Measurements from ENCODE around the gene CDH4. TPM values are rescaled to one million over a fixed set of nuclear protein-coding genes. Genes with fewer than 3 reads are reported as not detected.

Gene CDH4
- total RNA-seq, 1 donor from 2014 or later, result 2.2 TPM

- ATAC-seq, result no peak
- no peak for DNase-seq (ENCODE audit: low spot score)
- intact Hi-C loops (cut with DNase I), result no loop called here
Observed at GRCh38 chr20:61566691-61567090, 314.6 kb downstream of the CDH4 start.

DNA sequence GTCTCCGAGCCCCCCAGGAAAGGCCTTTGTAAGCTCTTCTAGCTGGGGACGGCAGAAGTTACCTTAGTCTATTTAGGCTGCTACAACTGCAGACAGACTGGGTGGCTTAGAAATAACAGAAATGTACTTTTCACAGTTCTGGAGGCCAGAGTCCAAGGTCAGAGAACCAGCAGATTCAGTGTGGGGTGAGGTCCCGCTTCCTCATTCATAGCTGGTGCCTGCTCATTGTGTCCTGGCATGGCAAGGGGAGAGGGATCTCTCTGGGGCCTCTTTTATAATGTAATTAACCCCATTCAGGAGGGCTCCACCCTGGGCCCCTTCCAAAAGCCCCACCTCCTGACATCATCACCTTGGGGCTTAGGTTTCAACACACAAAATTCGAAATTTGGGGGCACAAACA is 315.1 kb downstream of the CDH4 start:
- ATAC-seq (no peak), DNase-seq (ENCODE audit: low spot score) (no peak)
- intact Hi-C loops (cut with DNase I), result no loop called here

- intact Hi-C loops (cut with DNase I), result no loop called here
- ATAC-seq (no peak), DNase-seq (ENCODE audit: low spot score) (no peak)
Observed at GRCh38 chr20:61569825-61570224, 317.8 kb downstream of the CDH4 start.

DNA sequence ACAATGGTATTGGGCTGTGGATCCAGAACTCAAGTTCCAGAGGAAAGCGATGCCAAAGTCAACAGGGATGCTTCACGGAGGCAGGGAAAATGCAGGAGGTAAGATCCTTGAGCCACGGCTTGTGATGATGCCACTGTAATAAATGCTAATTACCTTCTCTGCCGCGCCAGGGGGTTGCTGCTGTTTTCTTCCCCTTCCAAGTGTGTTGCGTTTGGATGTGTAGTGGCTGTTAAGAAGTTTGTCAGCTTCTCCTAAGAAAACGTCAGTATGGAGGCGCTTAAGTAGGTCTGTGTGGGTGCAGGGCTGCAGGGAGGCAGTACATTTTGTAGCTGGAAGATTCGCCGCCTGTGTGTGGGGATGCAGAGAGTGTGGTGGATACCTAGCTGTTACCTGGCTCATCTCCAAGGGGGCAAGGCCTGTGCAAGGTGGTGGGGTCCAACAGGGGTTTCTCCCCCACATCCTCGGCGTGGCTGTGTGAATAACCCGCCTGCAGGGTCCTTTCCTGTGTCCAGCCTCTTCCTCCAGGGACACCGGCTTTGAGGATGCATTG is 318.7 kb downstream of the CDH4 start:
- DNase-seq (ENCODE audit: low spot score), result no peak
- ATAC-seq, result no peak
- intact Hi-C loops (cut with DNase I), result no loop called here

GRCh38 chr20:61571221-61571620 is 319.2 kb downstream of the CDH4 start:
- ATAC-seq, result no peak
- intact Hi-C loops (cut with DNase I), result no loop called here
- no peak for DNase-seq (ENCODE audit: low spot score)

DNA sequence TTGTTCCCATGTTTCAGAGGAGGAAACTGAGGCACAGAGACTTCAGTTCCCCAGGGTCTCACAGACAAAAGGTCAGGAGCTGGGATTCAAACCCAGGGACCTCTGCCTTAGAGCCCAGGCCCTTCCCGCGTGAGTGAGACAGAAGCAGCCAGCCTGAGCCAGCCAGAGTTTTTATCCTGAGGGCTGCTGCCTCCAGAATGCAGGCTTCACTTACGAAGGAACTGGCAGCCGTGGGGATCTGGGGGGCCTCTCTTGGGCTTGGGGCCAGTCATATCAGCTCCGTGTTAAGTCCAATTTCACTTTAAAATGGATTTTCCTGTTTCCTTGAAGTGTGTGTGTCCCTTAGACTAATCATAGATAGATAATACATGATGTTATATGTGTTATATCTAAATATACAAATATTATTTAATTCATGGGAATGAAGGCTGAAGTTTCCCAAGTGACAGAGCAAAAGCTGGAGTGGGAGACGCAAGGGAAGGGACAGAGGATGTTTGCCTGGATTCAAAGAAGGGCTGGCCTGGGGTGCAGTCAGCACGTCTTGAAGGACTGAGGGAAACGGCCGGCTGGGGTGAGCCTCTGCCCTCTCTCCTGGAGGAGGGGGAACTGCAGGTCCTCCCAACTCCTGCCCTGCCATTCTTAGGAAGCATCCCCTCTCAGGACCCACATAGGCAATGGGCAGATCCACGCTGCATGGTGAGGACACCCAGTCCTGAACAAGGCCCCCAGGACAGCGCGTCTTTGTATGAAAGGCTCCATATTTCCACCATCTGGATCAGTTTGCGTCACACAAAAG is 320.1 kb downstream of the CDH4 start:
- intact Hi-C loops (cut with DNase I), result no loop called here
- DNase-seq (ENCODE audit: low spot score) (no peak), ATAC-seq (no peak)

GRCh38 chr20:61572789-61573188 is 320.7 kb downstream of the CDH4 start:
- no peak for ATAC-seq
- intact Hi-C loops (cut with DNase I), result no loop called here

GRCh38 chr20:61573415-61574305 is 321.6 kb downstream of the CDH4 start:
- intact Hi-C loops (cut with DNase I), result no loop called here
- DNase-seq (ENCODE audit: low spot score) (no peak), ATAC-seq (no peak)

More at GRCh38 chr20:61572789-61573188, 320.7 kb downstream of the CDH4 start:
- DNase-seq (ENCODE audit: low spot score), result no peak

GRCh38 chr20:61575151-61575937 is 323.3 kb downstream of the CDH4 start:
- intact Hi-C loops (cut with DNase I), result no loop called here
- no peak for ATAC-seq

GRCh38 chr20:61576372-61576771 is 324.3 kb downstream of the CDH4 start:
- intact Hi-C loops (cut with DNase I), result no loop called here
- no peak for ATAC-seq

More at GRCh38 chr20:61575151-61575937, 323.3 kb downstream of the CDH4 start:
- DNase-seq (ENCODE audit: low spot score), result no peak

GRCh38 chr20:61577065-61577464 is 325.0 kb downstream of the CDH4 start:
- no peak for ATAC-seq
- intact Hi-C loops (cut with DNase I), result no loop called here

More at GRCh38 chr20:61576372-61576771, 324.3 kb downstream of the CDH4 start:
- no peak for DNase-seq (ENCODE audit: low spot score)

DNA sequence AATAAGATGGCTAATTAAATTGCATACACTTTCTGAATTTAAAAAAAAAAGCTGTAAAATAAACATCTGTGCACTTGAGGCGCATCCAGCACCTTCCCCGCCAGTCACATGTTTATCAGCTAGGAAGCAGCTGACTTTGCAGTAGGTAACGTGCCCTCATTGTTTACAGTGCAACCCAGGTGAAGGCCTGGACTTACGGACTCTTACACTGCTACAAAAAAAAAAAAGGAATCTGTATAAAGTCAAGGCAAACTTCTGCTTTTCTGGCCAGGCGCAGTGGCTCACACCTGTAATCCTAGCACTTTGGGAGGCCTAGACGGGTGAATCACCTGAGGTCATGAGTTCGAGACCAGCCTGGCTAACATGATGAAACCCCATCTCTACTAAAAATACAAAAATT is 327.8 kb downstream of the CDH4 start:
- ATAC-seq (no peak), DNase-seq (ENCODE audit: low spot score) (no peak)
- intact Hi-C loops (cut with DNase I), result no loop called here

More at GRCh38 chr20:61577065-61577464, 325.0 kb downstream of the CDH4 start:
- no peak for DNase-seq (ENCODE audit: low spot score)

DNA sequence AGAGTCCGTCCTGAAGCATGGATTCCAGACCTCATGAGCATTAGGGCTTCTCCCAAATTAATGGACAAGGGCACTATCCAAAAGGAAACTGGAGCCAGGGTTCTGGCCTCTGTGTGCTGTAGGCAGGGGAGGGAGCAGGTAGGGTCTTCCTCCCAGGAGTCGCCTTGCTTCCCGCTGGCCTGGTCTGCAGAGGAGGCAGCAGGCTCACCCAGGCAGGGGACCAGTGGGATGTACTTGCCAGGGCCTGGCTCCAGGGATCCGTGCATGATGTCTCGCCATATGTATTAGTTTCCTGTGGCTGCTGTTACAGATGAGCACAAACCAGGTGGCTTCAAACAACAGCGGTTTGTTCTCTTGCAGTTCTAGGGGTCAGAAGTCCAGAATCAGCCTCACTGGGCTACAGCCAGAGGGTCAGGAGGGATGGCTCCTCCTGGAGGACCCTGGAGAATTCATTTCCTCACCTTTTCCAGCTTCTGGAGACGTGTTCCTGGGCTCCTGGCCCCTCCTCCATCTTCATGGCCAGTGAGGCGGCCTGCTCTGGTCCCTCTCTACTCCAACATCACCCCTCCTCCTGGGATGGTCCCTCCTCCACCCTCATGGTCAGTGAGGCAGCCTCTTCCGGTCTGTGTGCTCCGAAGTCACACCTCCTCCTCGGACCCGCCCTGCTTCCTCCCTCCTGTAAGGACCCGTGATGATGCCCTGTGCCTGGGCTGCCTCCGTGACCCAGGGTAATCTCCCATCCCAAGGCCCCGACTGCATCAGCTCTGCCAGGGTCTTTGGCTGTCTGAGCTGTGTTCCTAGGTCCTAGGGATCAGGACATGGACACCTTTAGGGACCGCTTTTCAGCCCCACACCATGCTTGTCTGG is 329.1 kb downstream of the CDH4 start:
- ATAC-seq (no peak), DNase-seq (ENCODE audit: low spot score) (no peak)
- intact Hi-C loops (cut with DNase I), result loop anchor here (1.0 kb wide), 1 partner anchor 44 kb away; no protein-coding TSS in a partner anchor

GRCh38 chr20:61581825-61582188 is 329.7 kb downstream of the CDH4 start:
- intact Hi-C loops (cut with DNase I), result loop anchor here (1.0 kb wide), 1 partner anchor 45 kb away; no protein-coding TSS in a partner anchor
- DNase-seq (ENCODE audit: low spot score) (no peak), ATAC-seq (no peak)

- DNase-seq (ENCODE audit: low spot score) (no peak), ATAC-seq (no peak)
- intact Hi-C loops (cut with DNase I), result no loop called here
Observed at GRCh38 chr20:61582196-61582923, 330.3 kb downstream of the CDH4 start.

DNA sequence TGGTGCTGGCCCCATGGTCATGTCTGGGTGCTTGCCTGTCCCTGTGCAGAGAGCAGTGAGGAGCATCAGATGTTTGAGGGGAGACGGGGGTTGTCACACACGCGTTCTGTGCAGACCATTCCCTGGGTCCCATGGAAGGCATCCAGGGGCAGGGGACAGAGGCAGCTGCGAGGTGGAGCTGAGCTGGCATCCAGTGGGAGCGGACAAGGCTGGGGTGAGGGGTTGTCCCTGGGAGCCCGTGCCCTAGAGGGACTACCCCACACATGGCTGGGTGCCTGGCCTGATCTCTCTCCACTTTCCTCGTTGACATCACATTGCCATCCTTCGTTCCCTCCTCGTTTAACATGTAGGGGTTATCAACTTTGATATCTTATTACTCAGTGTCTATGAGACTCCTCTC is 331.3 kb downstream of the CDH4 start:
- no peak for DNase-seq (ENCODE audit: low spot score)
- no peak for ATAC-seq
- intact Hi-C loops (cut with DNase I), result no loop called here

GRCh38 chr20:61584851-61585250 is 332.8 kb downstream of the CDH4 start:
- ATAC-seq (no peak), DNase-seq (ENCODE audit: low spot score) (no peak)
- intact Hi-C loops (cut with DNase I), result no loop called here
